ENCODE data around the gene C16orf78. TPM values are rescaled to one million over a fixed set of nuclear protein-coding genes. Genes with fewer than 3 reads are reported as not detected.

The C16orf78 gene
- total RNA-seq, 1 donor from 2014 or later, result not detected

DNA sequence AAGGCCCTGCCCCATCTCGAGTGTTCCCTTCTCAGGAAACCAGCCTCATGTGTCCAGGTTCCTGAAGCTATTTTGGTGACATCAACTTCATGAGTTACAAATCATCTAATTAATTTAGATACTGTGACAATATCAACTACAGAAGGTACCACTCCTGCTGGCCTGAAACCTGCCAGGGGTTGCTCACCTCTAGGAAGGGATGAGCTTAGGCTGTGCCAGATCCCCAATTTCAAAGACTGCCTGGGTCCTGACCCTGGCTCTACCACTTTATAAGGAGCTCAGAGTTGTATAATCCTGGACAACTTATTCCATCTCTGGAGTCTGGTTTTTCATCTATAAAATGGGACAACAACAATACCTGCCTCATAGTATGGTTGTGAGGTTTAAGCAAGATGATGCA is 5.2 kb downstream of the C16orf78 start:
- DNase-seq (ENCODE audit: low spot score), result no peak
- H4K20me1 ChIP-seq (ENCODE audit: low read depth), result no peaks in the 10 kb centered on the region
- H3K4me3 Mint-ChIP-seq, result no peak overlapping the region
- H3K9ac ChIP-seq, result no peak overlapping the region
- H3K79me2 ChIP-seq (ENCODE audit: low read depth), result no peaks in the 10 kb centered on the region
- peaks cover 8% of the 10 kb centered on the region for H3F3A ChIP-seq (ENCODE audit: low read depth)
- H3K36me3 Mint-ChIP-seq, result no peaks in the 10 kb centered on the region
- no peak overlapping the region for H3K27ac Mint-ChIP-seq
- no peak overlapping the region for H3K4me2 ChIP-seq
- no peak overlapping the region for H3K4me3 ChIP-seq
- no peak overlapping the region for H3K27ac ChIP-seq
- peaks cover 6% of the 10 kb centered on the region for H3K4me1 ChIP-seq
- no peaks in the 10 kb centered on the region for H3K9me3 ChIP-seq (ENCODE audit: low read depth)
- H3K27me3 Mint-ChIP-seq (ENCODE audit: insufficient read depth, low read depth), result peaks cover 8% of the 10 kb centered on the region
- no peak overlapping the region for H2AFZ ChIP-seq (replicated peaks)
- H3K27me3 ChIP-seq, result no peaks in the 10 kb centered on the region
- TF ChIP-seq, protein P1, sequence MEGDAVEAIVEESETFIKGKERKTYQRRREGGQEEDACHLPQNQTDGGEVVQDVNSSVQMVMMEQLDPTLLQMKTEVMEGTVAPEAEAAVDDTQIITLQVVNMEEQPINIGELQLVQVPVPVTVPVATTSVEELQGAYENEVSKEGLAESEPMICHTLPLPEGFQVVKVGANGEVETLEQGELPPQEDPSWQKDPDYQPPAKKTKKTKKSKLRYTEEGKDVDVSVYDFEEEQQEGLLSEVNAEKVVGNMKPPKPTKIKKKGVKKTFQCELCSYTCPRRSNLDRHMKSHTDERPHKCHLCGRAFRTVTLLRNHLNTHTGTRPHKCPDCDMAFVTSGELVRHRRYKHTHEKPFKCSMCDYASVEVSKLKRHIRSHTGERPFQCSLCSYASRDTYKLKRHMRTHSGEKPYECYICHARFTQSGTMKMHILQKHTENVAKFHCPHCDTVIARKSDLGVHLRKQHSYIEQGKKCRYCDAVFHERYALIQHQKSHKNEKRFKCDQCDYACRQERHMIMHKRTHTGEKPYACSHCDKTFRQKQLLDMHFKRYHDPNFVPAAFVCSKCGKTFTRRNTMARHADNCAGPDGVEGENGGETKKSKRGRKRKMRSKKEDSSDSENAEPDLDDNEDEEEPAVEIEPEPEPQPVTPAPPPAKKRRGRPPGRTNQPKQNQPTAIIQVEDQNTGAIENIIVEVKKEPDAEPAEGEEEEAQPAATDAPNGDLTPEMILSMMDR (IDR thresholded peaks at IDR 0.05), result no peak
- no peak for TF ChIP-seq EZH2 (IDR thresholded peaks at IDR 0.05)
- TF ChIP-seq EZH2phosphoT487 (IDR thresholded peaks at IDR 0.05), result no peak
- peaks cover 4% of the 10 kb centered on the region for H3K9me3 Mint-ChIP-seq
- H3K4me1 Mint-ChIP-seq, result no peaks in the 10 kb centered on the region
- no peaks in the 10 kb centered on the region for H3K36me3 ChIP-seq

DNA sequence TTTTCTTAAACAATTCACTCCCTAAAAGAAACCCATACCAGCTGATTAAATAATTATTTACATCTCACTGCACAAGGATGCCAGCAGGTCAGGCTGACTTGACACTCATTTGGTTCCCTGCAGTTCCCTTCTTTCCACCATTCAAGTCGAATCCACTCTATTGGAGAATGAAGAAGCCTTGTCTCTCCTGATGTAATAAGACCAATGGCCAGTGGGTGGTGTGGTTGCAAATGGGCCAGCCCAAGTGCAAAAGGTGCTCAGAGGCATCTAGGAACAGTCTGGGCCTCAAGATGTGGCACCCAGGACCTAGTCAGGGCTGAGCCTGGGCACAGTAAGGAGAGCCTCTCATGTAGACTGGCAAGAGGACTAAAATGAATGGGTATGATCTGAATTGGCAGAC is 9.3 kb downstream of the C16orf78 start:
- H3K27me3 Mint-ChIP-seq (ENCODE audit: insufficient read depth, low read depth), result peaks cover 4% of the 10 kb centered on the region
- no peak overlapping the region for H3K27ac ChIP-seq
- H3K27ac Mint-ChIP-seq, result no peak overlapping the region
- peaks cover 8% of the 10 kb centered on the region for H3F3A ChIP-seq (ENCODE audit: low read depth)
- peaks cover 10% of the 10 kb centered on the region for H3K9me3 Mint-ChIP-seq
- H4K20me1 ChIP-seq (ENCODE audit: low read depth), result no peaks in the 10 kb centered on the region
- peak overlapping the region; percentile 21 for H3K4me2 ChIP-seq
- DNase-seq (ENCODE audit: low spot score), result peak; percentile 68
- peaks cover 6% of the 10 kb centered on the region for H3K4me1 ChIP-seq
- H3K4me3 ChIP-seq, result no peak overlapping the region
- TF ChIP-seq EZH2phosphoT487 (IDR thresholded peaks at IDR 0.05), result no peak
- TF ChIP-seq, protein P1 (IDR thresholded peaks at IDR 0.05), result peak; percentile 61
- H3K27me3 ChIP-seq, result no peaks in the 10 kb centered on the region
- no peaks in the 10 kb centered on the region for H3K36me3 Mint-ChIP-seq
- no peak overlapping the region for H3K4me3 Mint-ChIP-seq
- H3K79me2 ChIP-seq (ENCODE audit: low read depth), result no peaks in the 10 kb centered on the region
- H3K9me3 ChIP-seq (ENCODE audit: low read depth), result no peaks in the 10 kb centered on the region
- no peaks in the 10 kb centered on the region for H3K36me3 ChIP-seq
- H3K9ac ChIP-seq, result no peak overlapping the region
- H3K4me1 Mint-ChIP-seq, result no peaks in the 10 kb centered on the region
- H2AFZ ChIP-seq (replicated peaks), result no peak overlapping the region

DNA sequence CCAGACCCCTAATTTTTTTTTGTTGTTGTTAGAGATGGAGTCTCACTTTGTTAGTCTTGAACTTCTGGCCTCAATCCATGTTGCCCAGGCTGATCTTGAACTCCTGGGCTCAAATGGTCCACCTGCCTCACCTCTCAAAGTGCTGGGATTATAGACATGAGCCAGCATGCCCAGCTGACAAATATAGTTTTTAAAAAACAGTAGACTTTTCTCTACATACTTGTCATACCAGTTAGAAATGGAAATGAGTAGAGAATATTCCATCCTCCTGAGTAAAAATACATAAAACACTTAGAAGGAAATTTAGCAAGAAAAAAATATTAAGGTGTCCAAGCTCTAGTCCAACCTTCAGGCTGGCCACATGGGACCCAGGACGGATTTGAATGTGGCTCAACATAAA is 21.4 kb downstream of the C16orf78 start:
- no peaks in the 10 kb centered on the region for H3K4me1 Mint-ChIP-seq
- H3K27me3 Mint-ChIP-seq (ENCODE audit: insufficient read depth, low read depth), result peaks cover 6% of the 10 kb centered on the region
- TF ChIP-seq EZH2phosphoT487 (IDR thresholded peaks at IDR 0.05), result no peak
- TF ChIP-seq, protein P1 (IDR thresholded peaks at IDR 0.05), result no peak
- TF ChIP-seq EZH2 (IDR thresholded peaks at IDR 0.05), result no peak
- no peak overlapping the region for H3K27ac Mint-ChIP-seq
- H3K4me3 Mint-ChIP-seq, result no peak overlapping the region
- Histone ChIP-seq H3K4me1 (no peaks in the 10 kb centered on the region), H3K9ac (no peak overlapping the region), H3K4me2 (no peak overlapping the region), H3K9me3 (ENCODE audit: low read depth) (no peaks in the 10 kb centered on the region), H3K27me3 (no peaks in the 10 kb centered on the region), H2AFZ (replicated peaks) (no peak overlapping the region), H3K27ac (no peak overlapping the region), H4K20me1 (ENCODE audit: low read depth) (no peaks in the 10 kb centered on the region), H3K79me2 (ENCODE audit: low read depth) (no peaks in the 10 kb centered on the region), H3K36me3 (no peaks in the 10 kb centered on the region), H3K4me3 (no peak overlapping the region), H3F3A (ENCODE audit: low read depth) (no peaks in the 10 kb centered on the region)
- no peaks in the 10 kb centered on the region for H3K36me3 Mint-ChIP-seq
- no peaks in the 10 kb centered on the region for H3K9me3 Mint-ChIP-seq
- no peak for DNase-seq (ENCODE audit: low spot score)

All from neural progenitor cell (in vitro differentiated cells).